Fibroblast of mammary gland (primary cell): ENCODE results near the gene CD24.

Source experiments
- DNase-seq: peaks from one replicate; pipeline ENCODE4 v3.0.0-alpha.2; 2010; ENCODE audit warnings: low read depth
- H3K4me3 ChIP-seq: 2 replicates; pipeline ENCODE4 v1.5.1; 2011; ENCODE audit warnings: low read depth, mild to moderate bottlenecking, low read length, moderate library complexity; ENCODE audit not compliant: control insufficient read depth
- TF ChIP-seq, protein P1 (sequence below): conservative IDR thresholded peaks from 2 replicates; pipeline ENCODE4 v1.5.1; 2011; ENCODE audit warnings: low read depth, low read length, inconsistent platforms; ENCODE audit not compliant: control insufficient read depth, insufficient read depth

The CD24 gene

GRCh38 chr6:106959985-106960384, 14.5 kb downstream of the CD24 start:
- H3K4me3 ChIP-seq, result no peak overlapping the region
- DNase-seq, result no peak
- TF ChIP-seq, protein P1, sequence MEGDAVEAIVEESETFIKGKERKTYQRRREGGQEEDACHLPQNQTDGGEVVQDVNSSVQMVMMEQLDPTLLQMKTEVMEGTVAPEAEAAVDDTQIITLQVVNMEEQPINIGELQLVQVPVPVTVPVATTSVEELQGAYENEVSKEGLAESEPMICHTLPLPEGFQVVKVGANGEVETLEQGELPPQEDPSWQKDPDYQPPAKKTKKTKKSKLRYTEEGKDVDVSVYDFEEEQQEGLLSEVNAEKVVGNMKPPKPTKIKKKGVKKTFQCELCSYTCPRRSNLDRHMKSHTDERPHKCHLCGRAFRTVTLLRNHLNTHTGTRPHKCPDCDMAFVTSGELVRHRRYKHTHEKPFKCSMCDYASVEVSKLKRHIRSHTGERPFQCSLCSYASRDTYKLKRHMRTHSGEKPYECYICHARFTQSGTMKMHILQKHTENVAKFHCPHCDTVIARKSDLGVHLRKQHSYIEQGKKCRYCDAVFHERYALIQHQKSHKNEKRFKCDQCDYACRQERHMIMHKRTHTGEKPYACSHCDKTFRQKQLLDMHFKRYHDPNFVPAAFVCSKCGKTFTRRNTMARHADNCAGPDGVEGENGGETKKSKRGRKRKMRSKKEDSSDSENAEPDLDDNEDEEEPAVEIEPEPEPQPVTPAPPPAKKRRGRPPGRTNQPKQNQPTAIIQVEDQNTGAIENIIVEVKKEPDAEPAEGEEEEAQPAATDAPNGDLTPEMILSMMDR, result no peak

DNA sequence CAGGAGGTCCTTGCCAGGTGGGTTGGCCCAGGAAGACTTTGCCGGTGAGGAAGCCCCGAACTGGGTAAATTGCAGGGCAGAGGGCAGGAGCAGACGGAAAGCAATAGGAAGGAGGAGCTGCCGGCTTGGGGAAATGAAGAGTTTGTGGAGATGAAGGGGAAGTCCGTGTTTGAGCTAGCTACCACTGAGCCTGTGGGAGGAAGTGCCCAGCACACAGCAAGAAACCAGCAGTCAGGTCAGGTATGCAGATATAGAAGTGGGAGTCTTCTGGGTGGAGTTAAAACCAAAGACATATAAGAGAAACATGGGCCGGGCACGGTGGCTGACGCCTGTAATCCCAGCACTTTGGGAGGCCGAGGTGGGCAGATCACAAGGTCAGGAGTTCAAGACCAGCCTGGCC, 34.7 kb downstream of the CD24 start:
- TF ChIP-seq, protein P1, result no peak
- H3K4me3 ChIP-seq, result no peak overlapping the region
- DNase-seq, result no peak

- DNase-seq, result no peak
- TF ChIP-seq, protein P1, result no peak
- no peak overlapping the region for H3K4me3 ChIP-seq
Observed at GRCh38 chr6:106939208-106939607, 35.3 kb downstream of the CD24 start.

DNA sequence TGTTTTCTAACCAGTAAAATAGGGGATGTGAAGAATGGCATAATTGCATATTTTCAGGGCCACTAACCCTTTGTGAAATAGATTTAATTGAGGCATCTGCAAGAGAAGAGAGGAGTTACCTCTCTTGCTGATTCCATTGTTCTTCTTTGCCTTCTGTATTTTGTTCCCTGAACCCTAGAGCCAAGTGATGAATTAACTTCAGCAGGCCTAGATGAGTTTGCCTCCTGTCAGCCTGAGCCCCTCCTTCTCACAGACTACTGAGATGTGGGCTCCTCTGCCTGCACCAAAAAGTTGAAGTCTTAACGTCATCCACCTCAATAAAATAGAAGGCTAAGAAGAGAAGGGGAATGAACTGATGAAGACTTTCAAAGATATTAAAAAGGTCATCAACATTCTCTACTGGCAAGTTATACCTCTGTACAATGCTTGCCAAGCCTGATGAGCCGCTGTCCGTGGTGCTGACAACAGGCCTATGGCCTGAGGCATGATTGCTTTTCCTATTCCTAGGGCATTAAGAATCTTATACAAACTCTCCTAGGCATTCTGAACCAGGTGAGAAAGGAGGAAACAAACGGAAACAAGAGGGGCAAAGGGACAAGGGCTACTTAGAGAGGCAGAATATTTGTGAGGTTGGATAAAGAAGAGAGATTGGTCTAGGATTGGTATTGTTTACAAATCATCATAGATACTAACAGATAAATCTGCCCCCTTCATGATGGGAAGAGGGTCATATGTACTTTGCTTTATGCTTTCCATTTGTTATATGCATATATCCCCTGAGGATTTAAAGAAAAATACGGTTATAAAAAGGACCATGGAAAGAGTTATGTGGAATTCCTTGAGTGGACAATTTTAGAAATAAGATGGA, 46.8 kb downstream of the CD24 start:
- H3K4me3 ChIP-seq, result no peak overlapping the region
- TF ChIP-seq, protein P1, result no peak
- peak; percentile 32 for DNase-seq

DNA sequence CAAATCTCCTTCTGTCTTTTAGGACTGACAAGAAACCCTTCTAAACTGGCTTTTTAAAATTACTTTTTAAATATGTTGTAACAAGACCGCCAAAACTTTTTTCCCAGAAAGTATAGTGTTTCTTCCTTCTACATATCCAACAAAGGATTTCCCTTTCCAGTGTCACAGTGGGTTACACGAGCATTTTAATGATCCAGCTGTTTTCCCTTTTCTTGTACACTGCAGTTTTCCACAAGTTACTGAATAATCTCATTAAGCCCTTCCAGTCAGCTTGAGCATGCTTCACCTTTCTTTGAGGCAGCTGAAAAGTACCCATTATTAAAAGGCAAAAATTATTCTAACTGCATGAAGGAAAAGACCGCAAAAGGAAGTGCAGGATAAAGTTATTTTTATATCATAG, 48.6 kb downstream of the CD24 start:
- no peak for DNase-seq
- TF ChIP-seq, protein P1, result no peak

DNA sequence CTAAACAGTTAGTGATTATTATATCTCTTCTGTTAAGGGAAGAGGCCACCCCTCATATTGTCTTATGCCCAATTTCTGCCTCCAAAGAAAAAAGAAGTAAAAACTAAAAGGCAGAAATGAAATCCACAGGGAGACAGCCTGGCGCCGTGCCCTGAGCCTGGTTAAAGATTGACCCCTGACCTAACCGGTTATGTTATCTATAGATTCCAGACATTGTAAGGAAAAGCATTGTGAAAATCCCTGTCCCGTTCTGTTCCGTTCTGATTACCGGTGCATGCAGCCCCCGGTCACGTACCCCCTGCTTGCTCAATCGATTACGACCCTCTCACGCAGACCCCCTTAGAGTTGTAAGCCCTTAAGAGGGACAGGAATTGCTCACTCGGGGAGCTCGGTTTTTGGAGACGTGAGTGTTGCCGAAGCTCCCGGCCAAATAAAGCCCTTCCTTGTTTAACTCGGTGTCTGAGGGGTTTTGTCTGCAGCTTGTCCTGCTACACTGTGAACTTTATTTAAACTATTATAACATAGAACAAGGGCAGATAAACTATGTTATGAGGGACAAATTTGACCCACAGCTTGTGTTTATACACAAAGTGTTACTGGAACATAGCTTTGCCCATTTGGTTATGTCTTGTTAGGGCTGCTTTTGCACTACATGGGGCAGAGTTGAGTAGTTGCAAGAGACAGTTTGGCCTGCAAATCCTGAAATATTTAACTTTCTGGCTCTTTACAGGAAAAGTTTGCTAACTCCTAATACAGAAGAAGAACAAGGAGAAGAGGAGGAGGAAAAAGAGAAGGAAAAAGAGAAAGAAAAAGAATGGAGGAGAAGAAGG, 49.6 kb downstream of the CD24 start:
- no peak overlapping the region for H3K4me3 ChIP-seq
- no peak for DNase-seq
- TF ChIP-seq, protein P1, result no peak

More for the DNA sequence above, 48.6 kb downstream of the CD24 start:
- no peak overlapping the region for H3K4me3 ChIP-seq
